Esophagus squamous epithelium (tissue), 5 donors: Measurements from ENCODE around the gene TSPEAR. TPM values are rescaled to one million over a fixed set of nuclear protein-coding genes. Genes with fewer than 3 reads are reported as not detected.
"Not testable (repeated sequence)": the region's sequence is repeated elsewhere in the genome, so short reads cannot be mapped to it uniquely, and the experiment has no call there.

Experiments used
- DNase-seq: peaks from one replicate; lab custom pipeline; 2025; lab: John Stamatoyannopoulos, UW
- H3K27ac ChIP-seq, 4 donors: fragments of 200-600 bp; sonication (generic); one replicate each; pipeline ENCODE4 v1.5.1; 2016 to 2019; ENCODE audit warnings: mild to moderate bottlenecking in 1 of 4
- H3K27me3 ChIP-seq, 4 donors: fragments of 200-600 bp; sonication (generic); 1 replicate in 3 of 4; 2 replicates in 1 of 4; pipeline versions ENCODE4 v1.5.1 to v1.6.0; 2017 to 2021; ENCODE audit warnings: antibody characterized with exemption in 1 of 4
- H3K36me3 ChIP-seq, 3 donors: fragments of 200-600 bp; sonication (generic); one replicate each; pipeline ENCODE4 v1.5.1; 2016 to 2019
- H3K4me1 ChIP-seq, 3 donors: fragments of 200-600 bp; sonication (generic); one replicate each; pipeline ENCODE4 v1.5.1; 2017 to 2019
- H3K4me3 ChIP-seq, 4 donors: fragments of 200-600 bp; sonication (generic); 1 replicate in 3 of 4; 2 replicates in 1 of 4; pipeline ENCODE4 v1.5.1; 2016 to 2019; ENCODE audit warnings: mild to moderate bottlenecking in 2 of 4, moderate library complexity in 1 of 4
- H3K9me3 ChIP-seq, 3 donors: fragments of 200-600 bp; sonication (generic); one replicate each; pipeline ENCODE4 v1.5.1; 2016 to 2019
- POLR2A ChIP-seq, 4 donors: fragments of 450-650 bp; IDR thresholded peaks; one replicate each; pipeline ENCODE4 v1.6.1; 2017; ENCODE audit warnings: antibody characterized with exemption in 4 of 4, mild to moderate bottlenecking in 4 of 4, moderate library complexity in 3 of 4
- WGBS, 2 donors: methylation state at CpG; one replicate each; pipeline ENCODE4 v1.1.5; 2018; 5-methylcytosine and 5-hydroxymethylcytosine counted together
- intact Hi-C: fragments of 100-400 bp; cut with DNase I; formaldehyde crosslinking; loops from one replicate; pipeline ENCODE4 v1.15.0; 2022
- total RNA-seq, 4 donors: library from RNA; depleted of rRNA; stranded (reverse); fragments of >200 nt; gene quantifications; one replicate each; pipeline ENCODE4 v1.1.0, GENCODE V29; 2016
- TF ChIP-seq, protein P1 (sequence below), 6 experiments: fragments of 450-650 bp in 4 of 6; fragments of 200-600 bp in 2 of 6; sonication (generic) in 2 of 6; IDR thresholded peaks; one replicate each; pipeline ENCODE4 v1.5.1; 2016 to 2019; ENCODE audit warnings: antibody characterized with exemption in 6 of 6, mild to moderate bottlenecking in 4 of 6, moderate library complexity in 4 of 6
- donor health status: DM: yes; HTN: yes; CAD: no.

Gene TSPEAR
- total RNA-seq, 4 donors from 2014 or later, result not detected

DNA sequence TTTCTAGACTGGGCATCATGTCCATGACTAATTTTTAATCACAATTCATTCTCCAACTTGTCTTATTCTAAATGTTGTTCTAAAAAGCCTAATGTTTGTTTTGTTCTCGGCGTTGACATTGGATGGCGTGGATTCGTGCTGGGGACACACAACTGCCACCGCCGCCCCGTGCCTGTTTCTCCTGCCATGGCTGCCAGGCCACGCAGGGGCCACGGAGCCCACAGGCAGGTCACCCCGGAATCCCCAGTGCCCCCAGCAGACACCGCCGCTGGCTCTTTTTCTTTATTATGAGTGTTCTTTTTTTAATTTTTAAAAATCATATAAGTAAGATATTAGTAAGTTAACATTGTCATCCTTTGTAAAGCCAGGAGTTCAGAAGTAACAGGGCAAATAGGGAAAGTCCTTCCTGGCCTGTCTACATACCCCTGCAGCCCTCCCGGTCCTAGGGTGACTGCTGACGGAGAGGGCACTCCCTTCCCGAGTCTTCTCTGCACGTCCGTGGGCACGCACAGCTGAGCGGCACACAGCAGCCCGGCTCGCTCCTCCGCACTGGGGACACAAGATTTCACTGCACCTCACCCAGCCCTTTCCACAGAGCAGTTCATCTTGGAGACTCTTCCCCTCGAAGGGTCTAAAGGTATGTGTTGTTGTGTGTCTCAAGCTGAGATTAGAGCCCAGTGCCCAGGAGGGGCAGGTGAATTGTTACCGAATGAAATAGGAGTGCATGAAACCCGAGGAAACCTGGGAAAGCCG lies 203.5 kb downstream of the TSPEAR start:
- 61 to 68% methylated on average over 17 to 20 of the region's 26 CpGs for WGBS, 2 donors
- no peak overlapping the region for H3K27ac ChIP-seq
- TF ChIP-seq POLR2A (IDR thresholded peaks at IDR 0.05), result no peak
- TF ChIP-seq, protein P1, sequence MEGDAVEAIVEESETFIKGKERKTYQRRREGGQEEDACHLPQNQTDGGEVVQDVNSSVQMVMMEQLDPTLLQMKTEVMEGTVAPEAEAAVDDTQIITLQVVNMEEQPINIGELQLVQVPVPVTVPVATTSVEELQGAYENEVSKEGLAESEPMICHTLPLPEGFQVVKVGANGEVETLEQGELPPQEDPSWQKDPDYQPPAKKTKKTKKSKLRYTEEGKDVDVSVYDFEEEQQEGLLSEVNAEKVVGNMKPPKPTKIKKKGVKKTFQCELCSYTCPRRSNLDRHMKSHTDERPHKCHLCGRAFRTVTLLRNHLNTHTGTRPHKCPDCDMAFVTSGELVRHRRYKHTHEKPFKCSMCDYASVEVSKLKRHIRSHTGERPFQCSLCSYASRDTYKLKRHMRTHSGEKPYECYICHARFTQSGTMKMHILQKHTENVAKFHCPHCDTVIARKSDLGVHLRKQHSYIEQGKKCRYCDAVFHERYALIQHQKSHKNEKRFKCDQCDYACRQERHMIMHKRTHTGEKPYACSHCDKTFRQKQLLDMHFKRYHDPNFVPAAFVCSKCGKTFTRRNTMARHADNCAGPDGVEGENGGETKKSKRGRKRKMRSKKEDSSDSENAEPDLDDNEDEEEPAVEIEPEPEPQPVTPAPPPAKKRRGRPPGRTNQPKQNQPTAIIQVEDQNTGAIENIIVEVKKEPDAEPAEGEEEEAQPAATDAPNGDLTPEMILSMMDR (IDR thresholded peaks at IDR 0.05), result no peak
- H3K4me1 ChIP-seq, result peaks cover 0 to 16% (median 0%) of the 10 kb centered on the region in 3 donors
- H3K4me3 ChIP-seq, result no peak overlapping the region
- no peaks in the 10 kb centered on the region for H3K36me3 ChIP-seq
- intact Hi-C loops, result no loop called here
- no peaks in the 10 kb centered on the region for H3K9me3 ChIP-seq
- no peak for DNase-seq
- peaks cover 0 to 74% (median 2%) of the 10 kb centered on the region in 4 donors for H3K27me3 ChIP-seq

DNA sequence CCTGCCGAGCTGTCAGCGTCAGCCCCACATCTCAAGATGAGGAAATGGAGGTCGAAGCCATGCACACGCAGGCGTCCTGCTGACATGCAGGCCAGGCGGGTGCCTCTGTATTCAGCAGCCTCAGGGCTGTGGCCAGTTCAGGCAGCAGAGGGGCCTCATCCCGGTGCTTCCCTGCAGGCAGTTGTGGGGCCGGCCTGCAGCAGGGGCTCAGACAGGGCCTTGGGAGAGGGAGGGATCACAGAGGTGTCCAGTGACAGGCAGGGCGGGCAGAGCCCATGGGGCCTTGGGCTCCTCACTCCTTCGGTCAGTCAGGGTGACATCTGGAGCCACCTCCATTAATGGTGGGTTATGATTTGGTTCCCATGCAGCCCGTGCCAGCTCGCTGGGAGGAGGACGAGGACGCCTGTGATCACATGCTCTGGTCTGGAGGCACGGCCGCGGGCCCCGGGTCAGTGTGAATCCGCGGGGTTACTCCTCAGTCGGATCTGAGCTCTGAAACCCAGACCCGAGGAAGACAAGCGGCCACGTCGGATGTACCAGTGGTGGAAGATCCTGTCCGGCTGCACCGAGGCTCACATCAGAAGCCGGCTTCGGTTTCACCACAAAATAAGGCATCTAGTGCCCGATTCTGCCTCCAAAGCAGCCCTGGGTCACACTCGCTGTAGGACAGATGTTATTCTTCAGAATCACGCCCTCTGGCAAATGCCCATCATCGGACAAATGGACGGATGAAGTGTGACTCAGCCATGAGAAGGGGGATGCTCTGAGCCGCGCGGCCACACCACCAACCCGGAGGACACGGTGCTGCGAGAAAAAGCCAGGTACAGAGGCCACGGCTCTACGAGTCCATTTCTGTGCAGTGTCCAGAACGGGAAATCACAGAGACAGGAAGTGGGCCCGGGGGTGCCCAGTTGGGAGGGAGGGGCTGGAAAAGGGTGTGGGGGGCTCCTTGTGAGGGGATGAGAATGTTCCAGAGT lies 204.8 kb downstream of the TSPEAR start:
- TF ChIP-seq POLR2A (IDR thresholded peaks at IDR 0.05), result no peak
- TF ChIP-seq, protein P1 (IDR thresholded peaks at IDR 0.05), result no peak
- whole genome bisulfite sequencing, 2 donors, result 51 to 79% methylated on average over 8 to 32 of the region's 44 CpGs
- peaks cover 0 to 16% (median 0%) of the 10 kb centered on the region in 3 donors for H3K4me1 ChIP-seq
- intact Hi-C loops, result no loop called here
- DNase-seq, result no peak
- H3K27ac ChIP-seq, result no peak overlapping the region
- no peaks in the 10 kb centered on the region for H3K9me3 ChIP-seq
- peaks cover 0 to 71% (median 2%) of the 10 kb centered on the region in 4 donors for H3K27me3 ChIP-seq
- no peaks in the 10 kb centered on the region for H3K36me3 ChIP-seq
- no peak overlapping the region for H3K4me3 ChIP-seq

DNA sequence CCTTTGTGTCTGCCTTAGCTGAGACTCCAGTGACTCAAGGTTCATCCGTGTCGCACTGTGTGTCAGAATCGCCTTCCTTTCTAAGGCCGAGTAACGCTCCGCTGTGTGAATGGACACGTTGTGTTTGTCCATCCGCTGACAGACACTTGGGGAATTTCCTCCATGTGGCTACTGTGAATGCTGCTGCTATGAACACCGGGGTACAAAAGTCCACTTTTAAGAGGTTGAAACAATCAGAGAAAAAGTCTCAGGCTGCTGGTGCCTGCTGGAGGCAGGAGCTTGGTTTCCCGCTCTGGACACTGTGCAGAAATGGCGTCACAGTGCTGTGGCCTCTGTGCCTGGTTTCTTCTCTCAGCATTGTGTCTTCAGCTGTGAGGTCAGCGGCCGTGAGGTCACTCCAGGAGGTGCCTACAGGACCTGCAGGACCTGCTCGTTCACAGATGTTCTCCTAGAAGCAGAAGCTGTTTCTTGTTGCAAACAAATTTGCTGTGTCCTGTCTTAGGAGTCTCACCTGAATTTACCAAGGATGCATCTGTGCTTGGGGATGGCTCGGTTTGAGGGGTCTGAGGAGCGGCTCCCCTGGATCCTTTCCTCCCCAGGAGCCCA lies 205.6 kb downstream of the TSPEAR start:
- intact Hi-C loops, result no loop called here
- no peak for TF ChIP-seq POLR2A (IDR thresholded peaks at IDR 0.05)
- TF ChIP-seq, protein P1 (IDR thresholded peaks at IDR 0.05), result no peak
- Histone ChIP-seq H3K27me3 (peaks cover 0 to 71% (median 2%) of the 10 kb centered on the region in 4 donors), H3K27ac (no peak overlapping the region), H3K4me1 (peaks cover 0 to 14% (median 0%) of the 10 kb centered on the region in 3 donors), H3K4me3 (no peak overlapping the region), H3K9me3 (no peaks in the 10 kb centered on the region), H3K36me3 (no peaks in the 10 kb centered on the region)
- no peak for DNase-seq
- 59 to 88% methylated on average over 4 to 14 of the region's 16 CpGs for WGBS, 2 donors

DNA sequence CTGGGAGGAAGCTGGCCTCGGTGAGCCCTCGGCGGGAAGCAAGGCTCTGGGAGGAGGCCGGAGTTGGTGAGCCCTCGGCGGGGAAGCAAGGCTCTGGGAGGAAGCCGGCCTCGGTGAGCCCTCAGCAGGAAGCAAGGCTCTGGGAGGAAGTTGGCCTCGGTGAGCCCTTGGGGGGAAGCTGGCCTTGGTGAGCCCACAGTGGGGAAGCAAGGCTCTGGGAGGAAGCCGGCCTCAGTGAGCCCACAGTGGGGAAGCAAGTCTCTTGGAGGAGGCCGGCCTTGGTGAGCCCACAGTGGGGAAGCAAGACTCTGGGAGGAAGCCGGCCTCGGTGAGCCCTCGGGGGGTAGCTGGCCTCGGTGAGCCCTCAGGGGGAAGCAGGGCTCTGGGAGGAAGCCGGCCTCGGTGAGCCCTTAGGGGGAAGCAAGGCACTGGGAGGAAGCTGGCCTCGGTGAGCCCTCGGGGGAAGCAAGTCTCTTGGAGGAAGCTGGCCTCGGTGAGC lies 207.4 kb downstream of the TSPEAR start:
- H3K4me1 ChIP-seq, result no peaks in the 10 kb centered on the region
- intact Hi-C loops, result no loop called here
- H3K4me3 ChIP-seq, result no peak overlapping the region
- TF ChIP-seq POLR2A (IDR thresholded peaks at IDR 0.05), result no peak
- TF ChIP-seq, protein P1 (IDR thresholded peaks at IDR 0.05), result no peak
- H3K27ac ChIP-seq, result no peak overlapping the region
- no peaks in the 10 kb centered on the region for H3K9me3 ChIP-seq
- no peaks in the 10 kb centered on the region for H3K36me3 ChIP-seq
- H3K27me3 ChIP-seq, result peaks cover 0 to 70% (median 2%) of the 10 kb centered on the region in 4 donors
- DNase-seq, result no peak
- 68 to 94% methylated on average over 7 to 10 of the region's 20 CpGs for WGBS, 2 donors

DNA sequence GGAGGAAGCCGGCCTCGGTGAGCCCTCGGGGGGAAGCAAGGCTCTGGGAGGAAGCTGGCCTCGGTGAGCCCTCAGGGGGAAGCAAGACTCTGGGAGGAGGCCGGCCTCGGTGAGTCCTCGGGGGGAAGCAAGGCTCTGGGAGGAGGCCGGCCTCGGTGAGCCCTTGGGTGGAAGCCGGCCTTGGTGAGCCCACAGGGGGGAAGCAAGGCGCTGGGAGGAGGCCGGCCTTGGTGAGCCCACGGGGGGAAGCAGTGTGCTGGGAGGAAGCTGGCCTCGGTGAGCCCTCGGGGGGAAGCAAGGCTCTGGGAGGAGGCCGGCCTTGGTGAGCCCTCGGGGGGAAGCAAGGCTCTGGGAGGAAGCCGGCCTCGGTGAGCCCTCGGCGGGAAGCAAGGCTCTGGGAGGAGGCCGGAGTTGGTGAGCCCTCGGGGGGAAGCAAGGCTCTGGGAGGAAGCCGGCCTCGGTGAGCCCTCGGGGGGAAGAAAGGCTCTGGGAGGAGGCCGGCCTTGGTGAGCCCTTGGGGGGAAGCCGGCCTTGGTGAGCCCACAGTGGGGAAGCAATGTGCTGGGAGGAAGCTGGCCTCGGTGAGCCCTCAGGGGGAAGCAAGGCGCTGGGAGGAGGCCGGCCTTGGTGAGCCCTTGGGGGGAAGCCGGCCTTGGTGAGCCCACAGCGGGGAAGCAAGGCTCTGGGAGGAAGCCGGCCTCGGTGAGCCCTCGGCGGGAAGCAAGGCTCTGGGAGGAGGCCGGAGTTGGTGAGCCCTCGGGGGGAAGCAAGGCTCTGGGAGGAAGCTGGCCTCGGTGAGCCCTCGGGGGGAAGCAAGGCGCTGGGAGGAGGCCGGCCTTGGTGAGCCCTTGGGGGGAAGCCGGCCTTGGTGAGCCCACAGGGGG lies 208.1 kb downstream of the TSPEAR start:
- H3K27me3 ChIP-seq, result peaks cover 0 to 70% (median 2%) of the 10 kb centered on the region in 4 donors
- H3K4me1 ChIP-seq, H3K27ac ChIP-seq, DNase-seq, H3K36me3 ChIP-seq, intact Hi-C loops, H3K4me3 ChIP-seq, H3K9me3 ChIP-seq: not testable (repeated sequence)
- WGBS, 2 donors, result 63 to 78% methylated on average over 15 to 18 of the region's 44 CpGs
